GM21723 (cell line): Measurements from ENCODE around the gene IL17RE.
A peak's percentile ranks its signal among the peaks of the same experiment; 100 is the strongest.
"Not testable (repeated sequence)": the region's sequence is repeated elsewhere in the genome, so short reads cannot be mapped to it uniquely, and the experiment has no call there.

Source experiments
- ATAC-seq: cut with Tn5 transposase; IDR thresholded peaks from one replicate; pipeline ENCODE4 v1.9.1; 2021; ENCODE audit warnings: mild to moderate bottlenecking, moderate library complexity; ENCODE audit not compliant: unreplicated experiment

IL17RE gene

DNA sequence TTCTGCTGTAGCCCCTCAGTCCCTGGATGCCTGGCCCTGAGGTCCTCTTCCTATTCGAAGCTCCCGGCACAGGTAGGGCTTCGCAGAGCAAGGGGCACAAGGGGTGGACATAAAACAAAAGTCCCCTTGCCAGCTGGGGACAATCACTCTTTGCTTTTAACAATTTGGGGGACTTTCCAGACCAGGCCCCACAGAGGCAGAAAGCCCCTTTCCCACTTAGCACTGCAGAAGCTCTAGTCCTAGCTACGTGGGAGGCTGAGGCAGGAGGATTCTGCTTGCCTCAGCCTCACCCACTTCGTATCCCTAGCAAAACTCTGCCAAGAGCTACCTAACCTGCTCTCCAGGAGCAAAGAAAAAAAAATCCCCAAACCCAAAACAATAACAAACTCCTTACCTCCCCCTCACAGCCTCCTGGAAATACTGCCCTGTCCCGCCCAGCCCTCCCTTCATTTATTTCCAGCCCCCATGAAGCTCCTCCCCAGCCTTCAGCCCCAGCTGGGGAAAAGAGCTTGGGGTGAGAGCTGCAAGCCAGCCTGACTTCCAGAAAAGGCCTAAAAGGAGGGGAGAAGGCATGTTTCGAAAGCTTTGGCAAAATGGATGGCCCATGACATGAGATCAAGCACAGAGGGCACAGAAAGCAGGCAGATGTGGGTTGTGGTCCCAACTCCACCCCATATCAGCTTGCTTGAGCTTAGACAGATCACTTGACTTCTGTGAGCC, 22.7 kb upstream of the IL17RE start, which contains the start of gene CIDEC:
CIDEC (minus strand) TSS at position 424 of the 720 bp plus-strand sequence. CDS start 1,767 bp downstream, outside the sequence.
- ATAC-seq: no peak

GRCh38 chr3:9881441-9881840, 21.2 kb upstream of the IL17RE start:
- no peak for ATAC-seq

GRCh38 chr3:9883706-9884554, 18.7 kb upstream of the IL17RE start:
- no peak for ATAC-seq

GRCh38 chr3:9884555-9885165, 18.0 kb upstream of the IL17RE start:
- no peak for ATAC-seq

DNA sequence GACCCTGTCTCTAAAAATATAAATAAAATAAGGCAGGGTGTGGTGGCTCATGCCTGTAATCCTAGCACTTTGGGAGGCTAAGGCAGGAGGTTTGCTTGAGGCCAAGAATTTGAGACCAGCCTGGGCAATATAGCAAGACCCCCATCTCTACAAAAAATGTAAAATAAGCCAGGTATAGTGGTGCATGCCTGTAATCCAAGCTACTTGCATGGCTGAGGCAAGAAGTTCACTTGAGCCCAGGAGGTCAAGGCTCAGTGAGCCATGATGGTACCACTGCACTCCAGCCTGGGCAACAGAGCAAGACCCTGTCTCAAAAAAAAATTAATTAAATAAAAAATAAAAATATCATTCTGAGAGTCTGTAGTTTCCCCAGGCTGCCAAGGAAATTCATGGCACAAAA, 16.3 kb upstream of the IL17RE start:
- ATAC-seq: no peak

DNA sequence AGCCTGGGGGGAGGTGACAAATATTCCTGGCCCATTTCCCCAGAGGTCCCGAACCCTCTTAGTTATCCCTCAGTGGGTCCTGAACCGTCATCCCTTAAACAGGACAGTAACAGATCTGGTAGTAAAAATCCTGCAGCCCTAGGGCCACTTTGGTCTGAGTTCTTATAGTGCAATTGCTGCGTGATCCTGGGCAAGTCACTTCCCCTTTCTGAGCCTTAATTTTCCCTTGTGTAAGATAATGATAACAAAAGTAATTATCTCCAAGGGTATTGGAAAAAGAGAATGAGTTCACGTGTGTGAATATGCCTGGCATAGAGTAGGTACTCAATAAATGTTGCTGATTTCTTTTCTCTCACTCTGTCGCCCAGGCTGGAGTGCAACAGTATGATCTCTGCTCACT, 15.2 kb upstream of the IL17RE start:
- ATAC-seq: no peak

- ATAC-seq: no peak
These were observed 14.1 kb upstream of the IL17RE start for GRCh38 chr3:9888540-9888939.

- no peak for ATAC-seq
These were observed 13.2 kb upstream of the IL17RE start for GRCh38 chr3:9889405-9889804.

DNA sequence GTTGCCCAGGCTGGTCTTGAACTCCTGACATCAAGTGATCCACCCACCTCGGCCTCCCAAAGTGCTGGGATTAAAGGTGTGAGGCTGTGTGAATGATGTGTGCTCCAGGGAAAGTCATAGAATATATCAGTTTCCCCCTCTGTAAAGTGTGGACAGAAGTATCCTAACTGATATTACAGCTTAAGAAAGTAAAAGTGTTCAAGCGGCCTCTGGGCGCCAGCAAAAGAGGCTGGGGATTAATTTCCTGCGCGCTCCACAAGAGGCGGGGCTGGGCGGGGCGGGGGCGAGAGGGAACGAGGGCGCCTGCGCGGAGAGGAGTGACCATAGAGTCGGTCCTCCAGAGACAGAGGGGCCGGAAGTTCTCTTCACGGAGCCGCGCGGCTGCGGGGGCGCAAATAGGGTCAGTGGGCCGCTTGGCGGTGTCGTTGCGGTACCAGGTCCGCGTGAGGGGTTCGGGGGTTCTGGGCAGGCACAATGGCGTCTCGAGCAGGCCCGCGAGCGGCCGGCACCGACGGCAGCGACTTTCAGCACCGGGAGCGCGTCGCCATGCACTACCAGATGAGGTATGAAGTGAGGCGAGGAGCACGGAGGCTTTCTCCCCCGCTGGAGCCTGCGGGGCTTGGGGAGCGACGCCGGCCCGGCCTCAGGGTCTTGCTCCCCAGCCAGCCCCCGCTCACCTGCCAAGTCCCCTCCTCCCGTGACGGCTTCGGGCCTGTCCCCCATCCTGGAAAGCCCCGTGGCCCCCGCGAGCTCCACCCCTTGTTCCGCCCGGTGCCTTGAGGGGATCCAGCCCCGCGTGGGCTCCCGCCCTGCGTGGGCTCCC, 12.2 kb upstream of the IL17RE start, which contains the start of gene JAGN1:
JAGN1 (plus strand) TSS at position 362 of the 823 bp plus-strand sequence; CDS start at position 475, 113 bp downstream.
- ATAC-seq: peak; percentile 79

DNA sequence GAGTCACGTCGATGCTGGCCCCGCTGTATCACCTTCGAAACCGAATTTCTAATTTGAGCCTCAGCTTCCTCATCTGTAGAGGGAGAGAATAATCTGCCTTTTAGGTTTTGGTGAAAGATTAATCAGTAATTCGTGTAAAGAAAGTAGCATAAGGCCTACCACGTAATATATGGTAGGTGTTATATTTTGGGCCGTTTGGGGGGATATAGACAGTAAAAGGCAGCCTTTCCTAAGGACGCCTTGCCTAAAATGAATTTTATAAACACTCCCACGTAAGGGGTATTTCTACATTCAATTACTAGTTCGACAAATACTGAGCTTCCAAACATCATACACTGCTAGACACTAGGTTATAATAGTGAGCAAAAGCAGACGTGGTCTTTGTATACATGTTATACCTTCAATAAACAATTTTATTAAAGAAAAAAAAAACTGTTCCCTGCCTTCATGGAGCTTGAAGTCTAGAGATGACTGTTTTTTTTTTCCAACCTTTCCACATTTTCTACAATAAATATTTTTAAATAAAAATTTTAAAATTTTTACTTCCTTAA, 11.5 kb upstream of the IL17RE start:
- no peak for ATAC-seq

DNA sequence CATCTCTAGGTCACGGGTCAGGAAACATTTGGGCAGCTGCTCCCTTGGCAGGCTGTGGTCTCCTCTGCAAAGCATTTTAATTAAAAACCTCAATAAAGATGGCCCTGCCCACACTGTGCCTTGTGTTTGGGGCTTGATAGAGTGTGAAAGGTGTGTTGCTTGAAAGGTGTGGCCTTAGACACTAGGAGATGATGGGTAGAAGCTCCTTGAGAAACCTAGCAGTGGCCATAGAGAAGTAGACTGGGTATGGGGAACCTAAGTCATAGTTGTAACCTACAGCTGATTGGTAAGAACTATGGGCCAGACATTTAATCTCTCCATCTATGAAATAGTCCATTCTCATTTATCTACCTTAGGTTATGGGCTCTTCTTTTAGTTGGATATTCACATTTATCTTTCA, 8.9 kb upstream of the IL17RE start:
- ATAC-seq: no peak

DNA sequence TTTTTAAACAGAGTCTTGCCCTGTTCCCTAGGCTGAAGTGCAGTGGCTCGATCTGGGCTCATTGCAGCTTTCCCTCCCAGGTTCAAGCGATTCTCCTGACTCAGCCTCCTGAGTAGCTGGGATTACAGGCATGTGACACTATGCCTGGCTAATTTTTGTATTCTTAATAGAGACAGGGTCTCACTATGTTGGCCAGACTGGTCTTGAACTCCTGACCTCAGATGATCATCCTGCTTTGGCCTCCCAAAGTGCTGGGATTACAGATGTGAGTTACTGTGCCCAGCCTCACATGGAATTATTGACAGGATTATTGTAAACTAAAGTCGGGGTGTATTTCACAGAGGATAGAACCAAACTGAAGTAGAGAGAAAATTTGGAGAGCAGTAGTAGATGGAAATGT, 6.9 kb upstream of the IL17RE start:
- not testable (repeated sequence) for ATAC-seq

- ATAC-seq: not testable (repeated sequence)
These were observed 5.8 kb upstream of the IL17RE start for GRCh38 chr3:9896755-9897407.

GRCh38 chr3:9897408-9898372, 5.0 kb upstream of the IL17RE start:
- ATAC-seq: no peak

GRCh38 chr3:9898467-9899241, 4.0 kb upstream of the IL17RE start:
- ATAC-seq: no peak

- ATAC-seq: no peak
These were observed 3.3 kb upstream of the IL17RE start for GRCh38 chr3:9899289-9899791.

DNA sequence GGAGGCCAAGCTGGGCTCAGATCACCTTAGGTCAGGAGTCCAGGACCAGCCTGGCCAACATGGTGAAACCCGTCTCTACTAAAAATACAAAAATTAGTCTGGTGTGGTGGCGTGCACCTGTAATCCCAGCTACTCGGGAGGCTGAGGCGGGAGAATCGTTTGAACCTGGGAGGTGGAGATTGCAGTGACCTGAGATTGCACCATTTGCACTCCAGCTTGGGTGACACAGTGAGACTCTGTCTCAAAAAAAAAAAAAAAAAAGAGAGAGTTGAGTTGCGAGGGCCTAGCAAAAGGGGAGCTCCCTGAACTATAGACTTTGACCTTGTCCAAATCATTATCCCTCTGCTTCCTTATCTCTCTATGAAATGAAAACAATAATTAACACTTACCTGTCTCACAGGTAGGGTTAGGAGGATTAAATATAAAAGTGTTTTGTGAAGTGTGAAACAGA, 1.7 kb upstream of the IL17RE start:
- ATAC-seq: not testable (repeated sequence)

DNA sequence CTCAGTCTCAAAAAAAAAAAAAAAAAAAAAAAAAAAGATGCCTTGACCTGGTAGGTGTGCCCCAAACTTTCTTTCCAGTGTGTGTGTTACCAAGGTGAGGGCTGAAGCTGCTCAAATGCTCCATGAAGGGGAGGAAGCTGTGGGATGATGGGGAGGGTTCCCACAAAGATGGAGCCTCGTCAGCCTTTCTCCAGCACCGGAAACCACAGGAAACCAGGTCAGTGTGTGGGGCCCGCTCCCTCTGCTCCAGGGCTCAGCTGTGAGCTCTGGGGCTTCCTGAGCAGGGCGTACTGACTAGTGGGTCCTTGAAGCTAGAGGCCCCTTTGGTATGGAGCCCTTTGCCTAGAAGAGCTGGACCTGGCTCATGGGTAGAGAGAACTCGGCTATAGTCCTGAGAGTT, 681 bp upstream of the IL17RE start:
- no peak for ATAC-seq
